Neuronal stem cell (in vitro differentiated cells): ENCODE data around the gene TMEM95.

Source experiments
- DNase-seq: peaks from one replicate; pipeline ENCODE4 v3.0.0-alpha.2; 2013; ENCODE audit warnings: low spot score
- H2AFZ ChIP-seq: one replicate; pipeline ENCODE4 v1.6.1; 2013; ENCODE audit warnings: mild to moderate bottlenecking, low read length, inconsistent platforms
- H2AK5ac ChIP-seq: 2 replicates; pipeline ENCODE4 v1.6.1; 2013; ENCODE audit warnings: low read depth, mild to moderate bottlenecking, inconsistent platforms, low read length, moderate library complexity, mixed read lengths
- H2BK120ac ChIP-seq: 2 replicates; pipeline ENCODE4 v1.6.1; 2013; ENCODE audit warnings: low read depth, mild to moderate bottlenecking, inconsistent platforms, low read length, moderate library complexity, mixed read lengths
- H2BK12ac ChIP-seq: one replicate; pipeline ENCODE4 v1.6.1; 2013; ENCODE audit warnings: low read length, inconsistent platforms
- H2BK15ac ChIP-seq: 2 replicates; pipeline ENCODE4 v1.6.1; 2013; ENCODE audit warnings: mild to moderate bottlenecking, low read length, inconsistent platforms, mixed read lengths
- H2BK5ac ChIP-seq: one replicate; pipeline ENCODE4 v1.6.1; 2013; ENCODE audit warnings: inconsistent platforms, mild to moderate bottlenecking, low read length, moderate library complexity
- H3K14ac ChIP-seq: one replicate; pipeline ENCODE4 v1.6.1; 2013; ENCODE audit warnings: low read length, inconsistent platforms
- H3K18ac ChIP-seq: 2 replicates; pipeline ENCODE4 v1.6.1; 2013; ENCODE audit warnings: low read length, inconsistent platforms
- H3K23ac ChIP-seq: 2 replicates; pipeline ENCODE4 v1.6.1; 2013; ENCODE audit warnings: low read depth, mild to moderate bottlenecking, mixed read lengths, low read length, inconsistent platforms; ENCODE audit not compliant: poor library complexity
- H3K27ac ChIP-seq: replicated peaks from 3 replicates; pipeline ENCODE4 v1.5.1; 2013; ENCODE audit warnings: low read length, inconsistent platforms
- H3K27me3 ChIP-seq, 3 experiments: 2 replicates each; pipeline ENCODE4 v1.6.1; 2013; ENCODE audit warnings: low read length in 3 of 3, mild to moderate bottlenecking in 2 of 3, inconsistent platforms in 1 of 3, low read depth in 1 of 3, mixed read lengths in 1 of 3, moderate library complexity in 1 of 3; ENCODE audit not compliant: control insufficient read depth in 3 of 3, insufficient read depth in 3 of 3
- H3K36me3 ChIP-seq, 2 donors: replicated peaks in 1 of 2; 2 replicates each; pipeline ENCODE4 v1.6.1; 2013; ENCODE audit warnings: low read length in 2 of 2; ENCODE audit not compliant: control insufficient read depth in 2 of 2, insufficient read depth in 2 of 2
- H3K4ac ChIP-seq: 2 replicates; pipeline ENCODE4 v1.6.1; 2013; ENCODE audit warnings: inconsistent platforms, mild to moderate bottlenecking, low read length, moderate library complexity
- H3K4me1 ChIP-seq, 2 donors: 1 replicate in 1 of 2; 2 replicates in 1 of 2; pipeline ENCODE4 v1.6.1; 2013; ENCODE audit warnings: low read length in 2 of 2, low read depth in 1 of 2; ENCODE audit not compliant: control insufficient read depth in 2 of 2, insufficient read depth in 1 of 2
- H3K4me2 ChIP-seq: one replicate; pipeline ENCODE4 v1.6.1; 2013; ENCODE audit warnings: mild to moderate bottlenecking, low read length, inconsistent platforms; ENCODE audit not compliant: insufficient read depth, poor library complexity, severe bottlenecking
- H3K4me3 ChIP-seq, 2 donors: 2 replicates each; pipeline ENCODE4 v1.5.1; 2013; ENCODE audit warnings: low read length in 2 of 2, mild to moderate bottlenecking in 2 of 2, inconsistent platforms in 1 of 2, moderate library complexity in 1 of 2
- H3K79me1 ChIP-seq: one replicate; pipeline ENCODE4 v1.6.1; 2013; ENCODE audit warnings: low read depth, mild to moderate bottlenecking, inconsistent platforms, low read length, moderate library complexity
- H3K9ac ChIP-seq: one replicate; pipeline ENCODE4 v1.6.1; 2013; ENCODE audit warnings: mild to moderate bottlenecking, low read depth, low read length, inconsistent platforms; ENCODE audit not compliant: poor library complexity
- H3K9me3 ChIP-seq, 2 donors: replicated peaks in 1 of 2; 2 replicates each; pipeline versions ENCODE3 to v1.6.1; 2013; ENCODE audit warnings: low read length in 2 of 2, mild to moderate bottlenecking in 2 of 2, inconsistent platforms in 1 of 2, low read depth in 1 of 2, mixed read lengths in 1 of 2, moderate library complexity in 1 of 2; ENCODE audit not compliant: control insufficient read depth in 2 of 2, insufficient read depth in 1 of 2
- H4K8ac ChIP-seq: one replicate; pipeline ENCODE4 v1.6.1; 2013; ENCODE audit warnings: low read depth, mild to moderate bottlenecking, inconsistent platforms, low read length, moderate library complexity
- H4K91ac ChIP-seq: one replicate; pipeline ENCODE4 v1.6.1; 2013; ENCODE audit warnings: low read length, low read depth, mild to moderate bottlenecking, inconsistent platforms; ENCODE audit not compliant: poor library complexity
- WGBS, 2 donors: extraction: QIAGEN DNeasy Blood & Tissue Kit; methylation state at CpG; one replicate each; pipeline ENCODE4 v1.1.7; 2013; ENCODE audit warnings: missing lambda C conversion rate in 2 of 2, mixed read lengths in 1 of 2; ENCODE audit not compliant: insufficient read length in 2 of 2, insufficient replicate concordance in 1 of 2; ENCODE audit errors: extremely low coverage in 2 of 2; 5-methylcytosine and 5-hydroxymethylcytosine counted together

Gene TMEM95

GRCh38 chr17:7308625-7309433 is 46.1 kb upstream of the TMEM95 start:
- peak overlapping the region; percentile 78 for H3K27ac ChIP-seq
- H2AFZ ChIP-seq = no peak overlapping the region
- H2BK5ac ChIP-seq = no peak overlapping the region
- no peak overlapping the region for H4K91ac ChIP-seq
- no peak overlapping the region for H3K14ac ChIP-seq
- H3K9me3 ChIP-seq = no peaks in the 10 kb centered on the region
- no CpG with 5 or more reads among the region's 14 CpGs for WGBS, 2 donors
- no peak overlapping the region for H2AK5ac ChIP-seq
- no peak overlapping the region for H2BK12ac ChIP-seq
- no peak overlapping the region for H3K4ac ChIP-seq
- no peaks in the 10 kb centered on the region for H3K27me3 ChIP-seq
- H3K4me1 ChIP-seq = peaks cover 2 to 5% of the 10 kb centered on the region in 2 donors
- DNase-seq = no peak
- H3K9ac ChIP-seq = peak overlapping the region; percentile 88
- no peak overlapping the region for H2BK120ac ChIP-seq
- peak overlapping the region; percentile 44 for H3K18ac ChIP-seq
- H3K36me3 ChIP-seq = peaks cover 40 to 46% of the 10 kb centered on the region in 2 donors
- H3K4me3 ChIP-seq = peak overlapping the region; percentile 84 to 98
- H2BK15ac ChIP-seq = no peak overlapping the region
- peaks cover 1% of the 10 kb centered on the region for H3K79me1 ChIP-seq
- H3K4me2 ChIP-seq = peak overlapping the region; percentile 91
- no peak overlapping the region for H4K8ac ChIP-seq
- H3K23ac ChIP-seq = no peak overlapping the region

GRCh38 chr17:7309628-7310027 is 45.3 kb upstream of the TMEM95 start:
- Histone ChIP-seq H3K4me2 (no peak overlapping the region), H2BK12ac (no peak overlapping the region), H3K4ac (no peak overlapping the region), H3K23ac (no peak overlapping the region), H3K14ac (no peak overlapping the region), H2BK120ac (no peak overlapping the region), H3K9me3 (no peaks in the 10 kb centered on the region), H3K9ac (no peak overlapping the region), H2AFZ (no peak overlapping the region), H3K27ac (no peak overlapping the region), H3K18ac (no peak overlapping the region), H3K27me3 (no peaks in the 10 kb centered on the region), H2BK5ac (no peak overlapping the region), H3K79me1 (peaks cover 3% of the 10 kb centered on the region), H3K4me3 (no peak overlapping the region), H2AK5ac (no peak overlapping the region), H4K8ac (no peak overlapping the region), H3K36me3 (peaks cover 41 to 53% of the 10 kb centered on the region in 2 donors), H3K4me1 (peaks cover 8 to 13% of the 10 kb centered on the region in 2 donors), H4K91ac (no peak overlapping the region), H2BK15ac (no peak overlapping the region)
- no peak for DNase-seq
- WGBS, 2 donors = no CpG with 5 or more reads among the region's 12 CpGs

- no peaks in the 10 kb centered on the region for H3K27me3 ChIP-seq
- H4K8ac ChIP-seq = no peak overlapping the region
- no peaks in the 10 kb centered on the region for H3K9me3 ChIP-seq
- no peak overlapping the region for H2BK12ac ChIP-seq
- DNase-seq = no peak
- H2AK5ac ChIP-seq = no peak overlapping the region
- H3K9ac ChIP-seq = no peak overlapping the region
- H3K4me1 ChIP-seq = peaks cover 8 to 18% of the 10 kb centered on the region in 2 donors
- no peak overlapping the region for H3K23ac ChIP-seq
- H3K79me1 ChIP-seq = peaks cover 7% of the 10 kb centered on the region
- no peak overlapping the region for H3K27ac ChIP-seq
- no peak overlapping the region for H3K18ac ChIP-seq
- H2AFZ ChIP-seq = no peak overlapping the region
- no peak overlapping the region for H3K14ac ChIP-seq
- no peak overlapping the region for H3K4ac ChIP-seq
- H2BK15ac ChIP-seq = no peak overlapping the region
- no peak overlapping the region for H2BK5ac ChIP-seq
- H2BK120ac ChIP-seq = no peak overlapping the region
- peaks cover 47 to 59% of the 10 kb centered on the region in 2 donors for H3K36me3 ChIP-seq
- WGBS, 2 donors = 100% methylated on average over 1 of the region's 7 CpGs; no CpG with 5 or more reads in 1 of the 2 donors
- H3K4me3 ChIP-seq = no peak overlapping the region
- H3K4me2 ChIP-seq = no peak overlapping the region
- H4K91ac ChIP-seq = no peak overlapping the region
Observed at GRCh38 chr17:7311110-7311705, 43.7 kb upstream of the TMEM95 start.

- Histone ChIP-seq H3K4me3 (no peak overlapping the region), H4K91ac (no peak overlapping the region), H3K18ac (no peak overlapping the region), H3K9me3 (no peaks in the 10 kb centered on the region), H3K23ac (peak overlapping the region; percentile 16), H3K36me3 (peaks cover 52 to 70% of the 10 kb centered on the region in 2 donors), H3K4me2 (no peak overlapping the region), H3K4ac (no peak overlapping the region), H2BK120ac (no peak overlapping the region), H4K8ac (no peak overlapping the region), H3K79me1 (peaks cover 7% of the 10 kb centered on the region), H3K4me1 (peaks cover 8 to 18% of the 10 kb centered on the region in 2 donors), H3K27ac (no peak overlapping the region), H2BK15ac (no peak overlapping the region), H2BK12ac (no peak overlapping the region), H2BK5ac (no peak overlapping the region), H3K14ac (no peak overlapping the region), H3K27me3 (no peaks in the 10 kb centered on the region), H3K9ac (no peak overlapping the region), H2AFZ (no peak overlapping the region), H2AK5ac (no peak overlapping the region)
- DNase-seq = no peak
- no CpG with 5 or more reads among the region's 7 CpGs for WGBS, 2 donors
Observed at GRCh38 chr17:7312432-7313087, 42.4 kb upstream of the TMEM95 start.
